CD4-positive, alpha-beta T cell treated with Interleukin-6 at 100 ng/mL for 8 hours (primary cell): ENCODE results near the gene UFC1.
A peak's percentile ranks its signal among the peaks of the same experiment; 100 is the strongest.

Source experiments
- DNase-seq: peaks from one replicate; pipeline ENCODE4 v3.0.0-alpha.2; 2020; ENCODE audit warnings: mixed read lengths, low spot score

The UFC1 gene

DNA sequence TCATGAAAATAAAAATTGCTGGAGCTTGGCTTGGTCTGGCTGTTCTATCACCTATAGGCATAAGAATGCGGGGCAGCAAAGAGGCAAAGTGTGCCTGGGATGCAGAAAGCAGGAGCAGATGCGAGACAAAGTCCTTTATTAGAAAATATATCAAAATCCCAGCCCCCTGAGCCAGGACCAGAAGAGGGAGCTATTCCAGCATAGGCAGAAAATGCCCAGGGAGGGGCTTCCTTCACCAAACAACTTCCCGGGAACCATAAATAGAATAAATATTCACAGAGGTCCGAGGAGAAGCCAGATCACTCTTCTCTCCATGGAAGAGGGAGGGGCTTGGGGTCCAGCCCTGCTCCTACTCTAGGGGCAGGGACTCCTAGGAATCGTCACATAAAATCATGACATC is 17.4 kb downstream of the UFC1 start:
- DNase-seq, result no peak

DNA sequence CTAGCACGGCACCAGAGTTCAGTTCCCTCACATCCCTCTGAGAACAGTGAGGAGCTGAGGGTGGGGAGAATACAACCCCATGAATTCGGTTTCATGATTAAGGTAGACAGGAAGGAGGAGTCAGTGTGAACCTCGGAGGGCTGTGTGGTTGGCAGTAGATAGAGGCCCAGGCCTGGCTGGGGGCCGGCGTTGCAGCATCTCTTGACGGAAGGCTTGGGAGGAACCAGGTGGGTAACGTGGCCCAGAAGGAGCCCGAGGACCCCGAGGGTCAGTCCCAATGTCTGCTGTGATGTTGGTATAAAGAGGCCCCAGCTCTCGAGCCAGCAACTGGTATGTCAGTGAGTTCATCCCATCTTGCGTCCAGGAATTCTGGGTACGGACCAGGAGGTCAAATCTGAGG is 17.9 kb downstream of the UFC1 start:
- DNase-seq, result no peak

- DNase-seq, result no peak
These were observed 18.6 kb downstream of the UFC1 start for GRCh38 chr1:161172349-161172748.

DNA sequence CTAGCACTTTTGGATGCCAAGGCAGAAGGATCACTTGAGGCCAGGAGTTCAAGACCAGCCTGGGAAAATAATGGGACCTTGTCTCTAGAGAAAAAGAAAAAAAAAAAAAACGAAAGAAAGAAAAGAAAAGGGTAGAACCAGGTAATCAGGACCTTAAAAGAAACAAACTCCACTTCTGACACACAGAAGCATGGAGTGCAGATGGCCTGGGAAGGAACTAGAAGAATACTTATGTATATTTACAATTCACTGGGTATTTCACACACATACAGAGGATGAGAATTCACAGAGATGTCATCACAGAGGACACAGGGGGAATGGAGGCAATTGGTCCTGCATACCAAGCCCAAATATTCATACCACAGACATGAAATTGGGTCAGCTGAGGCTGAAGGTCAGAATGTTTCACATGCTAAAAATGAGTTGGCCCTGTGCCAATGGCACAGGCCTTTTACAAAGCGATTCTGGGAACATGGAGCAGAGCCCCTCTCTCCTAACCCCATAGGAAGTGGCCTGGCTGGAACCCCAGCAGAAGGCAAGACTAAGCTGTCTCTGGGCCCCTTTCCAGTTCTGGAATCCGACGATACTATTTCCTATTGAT is 19.1 kb downstream of the UFC1 start:
- DNase-seq, result no peak

DNA sequence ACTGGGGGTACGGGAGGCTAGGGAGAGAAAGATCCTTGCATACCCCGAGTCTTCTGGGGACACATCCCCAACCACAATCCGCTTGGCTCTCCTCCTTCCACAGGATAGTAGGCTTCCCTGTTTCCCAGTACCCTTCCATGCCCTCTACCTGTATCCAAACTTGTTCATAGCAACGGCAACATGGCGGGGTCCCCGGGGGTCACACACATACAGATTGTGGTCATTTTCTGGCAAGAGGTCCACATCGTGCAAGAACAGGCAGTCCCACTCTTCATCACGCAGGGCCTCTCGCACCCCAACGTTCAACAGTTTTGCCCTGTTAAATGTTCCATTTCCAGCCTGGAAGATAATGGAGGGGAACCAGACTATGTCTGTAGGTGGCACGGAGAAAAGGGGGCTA is 19.9 kb downstream of the UFC1 start:
- no peak for DNase-seq

GRCh38 chr1:161174911-161175310 is 21.1 kb downstream of the UFC1 start:
- no peak for DNase-seq

DNA sequence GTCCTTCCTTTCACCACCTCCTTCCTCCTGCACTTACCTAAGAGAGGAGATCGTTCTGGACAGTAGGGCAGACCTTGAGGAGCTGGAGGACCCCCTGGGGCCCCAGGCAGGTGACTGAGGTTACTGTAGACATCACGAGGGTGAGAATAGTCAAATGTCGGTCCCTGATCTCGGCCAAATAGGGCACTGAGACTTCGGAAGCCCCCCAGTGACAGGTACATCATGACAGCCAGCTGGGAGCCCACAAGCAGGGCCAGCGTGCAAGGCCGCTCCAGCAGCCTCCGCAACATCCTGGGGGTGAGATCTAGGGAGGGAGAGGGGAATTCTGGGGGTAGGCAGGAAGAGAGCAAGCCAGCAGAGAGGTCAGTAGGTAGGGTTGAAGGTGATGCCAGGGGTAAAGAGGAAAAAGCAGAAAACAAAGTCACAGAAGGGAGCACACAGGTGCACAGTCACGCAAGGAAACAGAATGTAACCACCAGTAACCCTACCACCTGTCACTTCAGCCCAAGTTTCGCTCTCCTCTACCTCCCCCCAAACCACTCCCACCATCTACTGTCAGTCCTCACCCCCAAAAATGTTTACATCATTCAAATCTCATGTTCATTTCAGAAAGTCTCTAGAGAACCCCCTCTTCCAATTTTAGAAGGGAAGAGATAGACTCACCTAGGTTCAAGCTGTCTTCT is 22.1 kb downstream of the UFC1 start:
- no peak for DNase-seq

GRCh38 chr1:161176468-161177111 is 22.8 kb downstream of the UFC1 start:
- DNase-seq, result no peak

DNA sequence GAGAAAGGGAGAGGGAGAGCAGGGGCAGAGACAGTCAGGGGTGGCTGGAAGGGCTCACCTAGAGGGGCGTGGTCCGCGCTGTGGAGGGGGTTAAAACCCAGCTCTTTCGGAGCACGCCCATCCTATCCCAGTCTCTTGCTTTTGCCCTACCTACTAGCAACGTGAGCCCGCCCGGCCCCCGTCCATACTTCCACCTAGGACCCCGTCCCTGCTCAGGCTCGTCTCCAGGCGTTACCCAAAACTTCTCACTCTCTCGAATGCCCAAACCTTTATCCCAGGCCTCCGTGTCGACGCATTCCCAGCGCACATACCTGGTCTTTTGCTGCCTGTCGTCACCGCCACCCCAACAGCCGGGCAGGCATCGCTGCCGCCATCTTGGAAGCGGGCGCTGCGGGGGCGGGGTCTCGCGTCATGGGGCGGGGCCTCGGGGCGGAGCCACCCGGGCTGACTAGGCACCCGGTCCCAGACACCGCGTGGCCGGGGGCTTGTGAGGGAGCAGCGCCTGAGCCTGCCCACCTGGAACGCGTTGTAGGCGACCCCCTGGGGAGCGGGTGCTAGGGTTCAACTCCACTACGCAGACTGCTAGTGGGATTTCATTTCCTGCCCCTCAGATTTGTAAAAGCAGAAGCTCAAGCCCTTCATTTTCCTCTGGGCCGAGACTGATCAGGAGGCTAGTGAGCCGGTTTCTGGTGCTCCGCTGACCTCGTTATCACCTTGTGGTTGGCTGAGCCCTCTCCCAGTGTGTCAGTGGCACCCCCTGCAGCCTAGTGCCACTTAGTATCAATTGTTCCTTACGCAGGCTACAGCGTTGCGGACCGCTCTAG is 23.5 kb downstream of the UFC1 start, which contains the start of gene B4GALT3:
B4GALT3 (minus strand) TSS at position 396 of the 824 bp plus-strand sequence. CDS start 1,447 bp downstream, outside the sequence.
- peak; percentile 88 for DNase-seq

- DNase-seq, result no peak
These were observed 24.1 kb downstream of the UFC1 start for GRCh38 chr1:161177936-161178244.

GRCh38 chr1:161179698-161180097 is 25.9 kb downstream of the UFC1 start:
- DNase-seq, result no peak

GRCh38 chr1:161180639-161181038 is 26.9 kb downstream of the UFC1 start:
- DNase-seq, result peak; percentile 37

- peak; percentile 85 for DNase-seq
These were observed 28.4 kb downstream of the UFC1 start for GRCh38 chr1:161182214-161182613.

DNA sequence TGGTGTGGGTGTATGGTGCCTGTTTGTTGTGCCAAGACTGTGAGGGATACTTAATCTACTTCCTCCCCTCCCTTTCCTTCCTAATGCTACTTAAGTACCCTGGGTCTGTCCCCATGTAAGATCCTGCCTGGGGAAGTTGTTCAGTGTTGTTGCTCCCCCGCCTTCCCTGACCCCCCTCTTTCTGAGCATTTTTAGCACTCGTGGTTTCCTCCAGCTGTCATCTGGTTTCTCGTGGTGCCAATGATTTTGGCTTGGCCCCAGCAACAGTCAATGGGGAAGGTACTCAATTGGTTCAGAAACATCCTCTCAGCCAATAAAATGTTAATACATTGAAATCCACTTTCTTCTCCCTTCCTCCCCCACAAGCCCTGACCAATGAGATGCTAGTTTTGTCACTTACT is 31.5 kb downstream of the UFC1 start:
- DNase-seq, result peak; percentile 90

- no peak for DNase-seq
These were observed 32.0 kb downstream of the UFC1 start for GRCh38 chr1:161185732-161186311.

GRCh38 chr1:161187311-161187710 is 33.5 kb downstream of the UFC1 start:
- no peak for DNase-seq

DNA sequence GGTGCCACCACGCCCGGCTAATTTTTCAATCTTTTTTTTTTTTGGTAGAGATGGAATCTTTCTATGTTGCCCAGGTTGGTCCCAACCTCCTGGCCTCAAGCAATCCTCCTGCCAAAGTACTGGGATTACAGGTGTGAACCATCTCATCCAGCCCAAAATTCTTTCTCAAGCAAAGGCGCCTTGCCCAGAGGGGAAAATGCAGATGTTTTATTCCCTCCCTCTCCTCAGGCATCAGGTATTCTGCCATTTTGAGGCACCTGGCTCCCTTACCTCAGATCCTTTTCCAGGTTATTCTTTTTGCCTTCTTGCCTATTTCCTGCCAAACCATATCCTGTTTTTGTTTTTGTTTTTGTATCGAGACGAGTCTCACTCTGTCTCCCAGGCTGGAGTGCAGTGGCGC is 34.6 kb downstream of the UFC1 start:
- no peak for DNase-seq

GRCh38 chr1:161189036-161189435 is 35.3 kb downstream of the UFC1 start:
- no peak for DNase-seq

- DNase-seq, result no peak
These were observed 37.3 kb downstream of the UFC1 start for GRCh38 chr1:161190962-161191521.

DNA sequence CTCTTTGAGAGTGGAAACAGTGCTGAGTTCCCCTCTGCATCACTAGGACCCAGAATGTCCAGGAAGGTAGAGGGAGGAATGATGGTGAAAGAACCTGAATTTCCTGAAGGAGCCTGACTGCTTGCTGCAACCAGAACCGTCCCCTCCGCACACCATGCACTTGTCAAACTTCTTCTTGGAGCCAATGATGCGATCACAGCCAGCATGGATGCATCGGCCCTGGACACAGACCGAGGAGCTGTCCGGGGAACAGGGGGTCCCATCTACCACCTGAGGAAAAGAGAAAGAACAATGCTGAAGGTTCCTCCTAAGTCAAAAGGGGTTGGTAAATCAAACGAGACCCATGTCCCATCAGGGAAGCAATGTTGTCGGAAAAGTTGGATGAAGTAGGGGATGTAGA is 38.2 kb downstream of the UFC1 start:
- DNase-seq, result no peak

DNA sequence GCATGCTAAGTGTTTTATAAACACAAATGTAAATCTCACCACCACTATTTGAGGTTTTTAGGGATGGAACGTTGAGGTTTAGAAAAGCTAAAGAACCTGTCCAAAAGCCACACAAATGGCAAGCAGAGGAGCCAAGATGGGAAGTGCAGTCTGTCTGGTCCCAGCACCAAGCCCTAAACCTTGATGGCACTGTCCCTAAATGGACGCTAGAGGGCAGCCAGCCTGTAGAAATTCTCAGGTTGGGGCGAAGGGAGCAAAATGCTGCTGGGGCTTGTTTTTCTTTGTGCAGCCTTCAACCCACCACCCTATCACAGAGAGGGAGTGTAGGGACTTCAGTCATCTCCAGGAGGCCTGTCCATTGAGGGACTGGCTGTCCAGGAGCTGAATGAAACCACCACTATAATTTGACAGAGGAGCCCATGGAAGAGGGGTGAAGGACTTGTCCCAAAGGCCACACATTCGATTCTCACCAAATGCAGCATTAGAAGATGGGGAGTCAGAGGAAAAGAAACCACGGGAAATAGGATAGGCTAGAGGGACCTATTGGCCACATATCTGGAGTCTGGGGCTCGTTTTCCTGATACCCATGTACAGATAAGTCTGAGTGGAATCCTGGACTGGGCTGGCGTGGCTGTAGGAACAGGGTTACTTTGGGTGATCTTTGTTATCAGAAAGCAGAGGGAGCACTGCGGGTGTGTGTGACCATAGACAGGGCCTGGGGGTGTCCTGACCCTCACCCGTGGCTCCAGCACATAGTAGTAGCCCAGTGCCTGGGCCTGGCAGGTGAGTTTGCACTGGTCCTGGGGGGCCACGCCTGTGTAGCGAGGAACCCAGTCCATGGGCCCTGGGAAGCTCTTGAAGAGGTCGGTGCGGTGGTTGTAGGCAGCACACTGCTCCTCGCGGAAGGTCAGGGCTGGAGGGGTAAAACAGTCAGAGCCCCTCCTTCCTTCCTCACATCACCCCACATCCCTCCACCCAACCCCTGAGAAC is 39.0 kb downstream of the UFC1 start:
- peak; percentile 80 for DNase-seq
